DMS114 treated with DMSO at 0.1 percent for 48 hours (cell line): ENCODE results near the gene ZNF341.
"Not testable (repeated sequence)": the region's sequence is repeated elsewhere in the genome, so short reads cannot be mapped to it uniquely, and the experiment has no call there.

Source experiments
- DNase-seq: peaks from one replicate; lab custom pipeline; 2025; ENCODE audit not compliant: unreplicated experiment; lab: John Stamatoyannopoulos, UW

The ZNF341 gene

DNA sequence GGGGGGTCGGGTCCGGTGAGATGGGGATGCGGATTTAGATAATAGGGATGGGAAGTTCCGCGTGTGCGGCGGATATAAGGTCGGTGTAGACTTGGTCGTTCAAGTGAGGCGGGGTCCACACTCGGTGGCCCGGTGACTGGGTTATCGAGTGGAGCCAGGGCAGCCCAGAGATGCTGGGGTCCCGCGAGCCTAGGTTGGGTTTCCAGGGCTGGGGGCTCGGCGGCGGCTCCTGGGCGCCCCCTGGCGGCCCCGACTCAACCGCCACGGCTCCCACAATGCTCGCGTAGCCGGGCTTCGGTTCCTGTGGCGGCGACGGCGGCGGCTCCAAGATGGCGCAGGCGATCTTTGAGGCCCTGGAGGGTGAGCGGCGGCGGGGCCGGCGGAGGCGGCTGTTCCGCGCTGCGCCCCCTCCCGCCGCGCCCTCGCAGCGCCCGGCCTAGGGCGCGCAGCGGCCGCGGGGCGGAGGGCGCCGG, at the start of gene ZNF341:
ZNF341 (plus strand) TSS at position 304 of the 473 bp plus-strand sequence; CDS start at position 330, 26 bp downstream.
- peak; percentile 59 for DNase-seq

DNA sequence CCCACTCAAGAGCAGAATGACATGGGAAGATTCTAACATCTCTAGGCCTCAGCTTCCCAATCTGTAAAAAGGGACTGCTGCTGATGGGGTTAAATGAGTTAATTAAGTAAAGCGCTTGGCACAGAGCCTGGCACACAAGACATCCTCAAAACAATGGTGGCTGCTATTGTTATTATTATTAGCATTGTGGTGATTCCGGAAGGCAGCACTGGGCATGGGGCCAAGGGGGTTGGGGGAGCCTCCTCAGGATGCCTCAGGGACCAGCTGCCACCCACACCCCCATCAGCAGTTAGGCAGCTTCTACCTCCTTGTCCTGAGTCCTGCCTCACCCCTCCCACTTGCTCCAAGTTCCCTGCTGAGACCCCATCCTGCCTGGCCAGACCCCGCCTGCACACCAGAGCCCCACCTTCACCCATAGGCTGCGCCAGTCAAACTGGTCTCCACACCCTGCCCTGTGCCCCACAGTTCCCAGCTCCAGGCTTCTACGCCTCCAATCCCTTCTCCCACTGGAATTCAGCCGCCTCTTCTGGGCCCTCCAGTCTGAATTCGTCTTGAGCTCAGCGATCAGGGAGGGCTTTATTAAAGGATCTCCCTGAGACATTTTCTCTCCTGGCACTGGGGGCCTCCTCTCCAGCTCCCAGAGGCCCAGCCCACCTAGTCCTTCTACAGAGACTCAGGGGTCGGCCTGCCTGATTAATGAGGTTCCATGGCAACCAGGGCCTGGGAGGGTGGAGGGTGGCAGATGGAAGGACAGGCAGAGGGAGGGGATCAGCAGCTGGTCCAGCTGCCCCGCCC, 47.1 kb upstream of the ZNF341 start:
- no peak for DNase-seq

DNA sequence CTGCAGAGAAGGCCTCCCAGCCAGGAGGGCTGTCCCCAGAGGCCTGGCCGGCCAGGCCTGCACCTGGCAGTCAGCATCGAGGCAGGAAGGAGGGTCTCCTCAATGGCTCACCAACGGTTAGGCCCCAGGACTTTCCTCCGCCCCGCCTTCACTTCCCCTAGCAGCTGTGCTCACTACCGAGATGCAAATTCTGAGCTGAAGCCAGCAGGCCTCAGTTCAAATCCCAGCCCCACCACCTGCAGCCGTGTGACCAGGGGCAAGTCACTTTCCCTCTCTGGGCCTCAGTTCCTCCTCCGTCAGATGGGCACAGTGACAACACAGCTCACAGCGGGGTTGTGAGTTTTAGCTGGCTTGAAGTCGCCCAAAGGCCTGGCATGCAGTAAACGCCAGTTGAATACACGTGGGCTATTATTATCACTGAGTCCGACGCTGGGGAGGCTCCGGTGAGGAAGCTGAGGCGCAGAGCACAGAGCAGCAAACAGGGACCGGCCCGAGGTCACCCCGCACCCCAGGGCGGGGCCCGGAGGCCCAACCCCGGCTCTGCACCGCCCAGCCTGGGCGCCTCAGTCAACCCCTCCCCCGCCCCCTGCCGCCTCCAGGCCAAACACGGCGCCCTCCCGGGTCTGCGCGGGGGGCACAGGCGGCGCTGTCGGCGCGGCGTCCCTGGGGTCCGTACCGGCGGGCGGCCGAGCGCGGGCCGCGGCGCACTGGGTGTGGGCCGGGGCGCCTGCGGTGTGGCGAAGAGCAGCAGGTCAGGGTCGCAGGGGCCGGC, 46.3 kb upstream of the ZNF341 start:
- no peak for DNase-seq

DNA sequence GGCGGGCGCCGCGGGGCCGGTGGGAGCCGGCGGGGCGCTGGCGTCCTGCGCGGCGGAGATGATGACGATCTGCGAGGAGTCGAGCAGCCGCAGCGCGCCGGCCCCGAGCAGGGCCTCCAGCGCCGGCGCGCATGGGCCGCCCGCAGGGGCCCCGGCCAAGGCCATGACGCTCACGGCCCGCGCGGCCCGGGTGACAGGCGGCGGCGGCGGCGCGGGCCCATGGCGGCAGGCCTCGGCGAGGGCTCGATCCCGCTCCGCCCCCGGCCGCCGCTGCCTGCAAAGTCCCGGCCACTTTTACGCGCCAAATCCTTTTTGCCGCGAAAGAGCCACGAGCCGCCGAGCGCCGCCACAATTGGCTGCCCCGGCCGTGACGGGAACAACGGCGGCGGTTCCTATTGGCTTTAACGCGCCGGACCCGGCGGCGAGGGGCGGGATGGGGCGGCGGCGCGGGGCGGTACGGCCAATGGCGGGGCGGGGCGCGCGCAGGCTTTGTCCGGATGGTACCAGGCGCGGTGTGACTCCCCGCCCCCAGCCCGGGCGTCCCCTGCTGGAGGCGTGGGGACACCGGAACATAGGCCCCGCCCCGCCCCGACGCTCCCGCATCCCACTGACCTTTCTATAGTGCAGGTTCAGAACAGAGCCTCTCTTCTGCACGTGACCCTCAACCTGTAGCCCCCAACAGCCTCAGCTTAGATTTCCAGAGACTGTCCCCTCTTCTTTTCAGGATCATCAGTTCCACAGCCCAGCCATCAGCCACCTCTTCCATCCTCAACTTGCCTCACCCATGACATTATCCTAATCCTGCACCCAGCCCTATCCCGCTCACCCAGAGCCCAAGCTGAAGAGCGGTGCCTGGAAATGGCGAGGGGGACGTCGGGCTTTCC, 45.5 kb upstream of the ZNF341 start, which contains the start of gene E2F1:
E2F1 (minus strand) TSS at position 286 of the 884 bp plus-strand sequence; CDS start at position 165, 121 bp downstream.
- DNase-seq, result peak; percentile 84

DNA sequence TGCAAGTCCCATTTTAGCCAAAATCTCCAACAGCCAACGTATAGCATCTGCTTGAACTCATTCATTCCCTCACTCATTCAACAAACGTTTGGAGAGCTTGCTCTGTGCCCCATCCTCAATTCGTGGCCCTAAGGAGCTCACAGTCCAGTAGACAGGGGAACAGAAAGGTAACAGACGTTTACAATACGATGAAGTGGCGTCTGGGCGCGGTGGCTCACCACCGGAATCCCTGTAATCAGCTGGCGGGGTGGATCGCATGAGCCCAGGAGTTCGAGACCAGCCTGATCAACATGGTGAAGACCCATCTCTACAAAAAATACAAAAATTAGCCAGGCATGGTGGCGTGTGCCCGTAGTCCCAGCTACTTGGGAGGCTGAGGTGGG, 44.8 kb upstream of the ZNF341 start:
- no peak for DNase-seq

DNA sequence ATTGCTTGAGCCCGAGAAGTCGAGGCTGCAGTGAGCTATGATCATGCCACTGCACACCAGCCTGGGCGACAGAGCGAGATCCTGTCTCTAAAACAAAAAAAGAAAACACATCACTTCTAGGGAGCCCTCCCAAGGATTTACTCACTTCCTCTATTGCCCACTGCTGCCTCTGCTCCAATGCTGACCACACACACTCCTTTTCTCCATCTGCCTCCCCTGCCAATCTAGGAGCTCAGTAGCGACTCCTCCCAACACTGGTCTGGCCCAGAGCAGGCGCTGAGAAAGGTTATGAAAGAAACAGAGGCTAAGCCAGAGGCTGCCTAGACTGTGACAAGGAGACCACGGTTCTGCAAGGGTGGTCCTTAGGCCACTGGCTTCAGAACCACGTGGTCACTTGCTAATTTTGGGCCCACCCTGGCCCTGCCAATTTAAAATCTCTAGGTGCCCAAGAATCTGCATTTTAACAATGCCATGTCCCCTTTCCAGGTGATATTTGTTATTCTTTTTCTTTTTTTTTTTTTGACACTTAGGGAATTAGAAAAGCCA, 44.4 kb upstream of the ZNF341 start:
- DNase-seq, result no peak

DNA sequence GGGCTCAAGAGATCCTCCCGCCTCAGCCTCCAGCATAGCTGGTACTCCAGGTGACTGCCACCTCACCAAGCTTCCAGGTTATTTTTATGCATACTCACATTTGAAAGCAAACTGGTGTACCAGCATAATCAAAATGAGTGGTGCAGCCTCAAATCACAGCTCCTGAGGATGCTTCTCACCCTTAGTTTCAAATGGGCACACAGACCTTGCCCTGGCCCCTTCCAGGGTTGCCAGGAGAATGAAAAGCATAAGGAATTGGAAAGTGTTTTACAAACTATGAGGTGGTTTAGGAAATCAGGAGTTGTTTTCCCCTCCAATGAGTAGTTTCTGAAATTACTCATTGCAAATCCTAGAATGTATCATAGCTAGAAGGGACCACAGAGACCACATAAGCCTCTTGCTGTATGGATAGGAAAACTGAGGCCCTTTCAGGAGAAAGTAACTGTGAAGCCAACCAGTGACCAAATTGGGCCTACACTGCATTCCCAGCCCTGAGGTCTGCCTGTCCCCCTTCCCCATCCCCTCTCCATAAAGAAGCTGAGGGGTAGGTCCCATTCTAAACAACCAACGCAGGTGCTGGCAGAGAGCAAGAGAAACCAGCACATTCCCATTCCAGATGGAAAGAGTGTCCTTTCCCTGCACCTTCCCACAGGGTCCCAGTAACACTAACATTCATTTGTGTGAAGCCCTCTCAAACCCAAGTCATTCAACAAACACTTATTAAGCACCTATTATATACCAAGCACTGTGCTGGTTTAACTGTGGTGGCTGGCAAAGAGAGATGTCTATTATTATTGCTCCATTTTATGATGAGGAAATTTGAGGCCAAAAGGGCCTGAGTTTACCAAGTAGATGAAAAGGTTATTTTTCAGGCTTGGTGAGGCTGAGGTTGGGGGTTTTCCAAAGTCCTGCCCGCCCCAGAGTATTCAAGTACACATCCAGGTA, 43.5 kb upstream of the ZNF341 start:
- no peak for DNase-seq

DNA sequence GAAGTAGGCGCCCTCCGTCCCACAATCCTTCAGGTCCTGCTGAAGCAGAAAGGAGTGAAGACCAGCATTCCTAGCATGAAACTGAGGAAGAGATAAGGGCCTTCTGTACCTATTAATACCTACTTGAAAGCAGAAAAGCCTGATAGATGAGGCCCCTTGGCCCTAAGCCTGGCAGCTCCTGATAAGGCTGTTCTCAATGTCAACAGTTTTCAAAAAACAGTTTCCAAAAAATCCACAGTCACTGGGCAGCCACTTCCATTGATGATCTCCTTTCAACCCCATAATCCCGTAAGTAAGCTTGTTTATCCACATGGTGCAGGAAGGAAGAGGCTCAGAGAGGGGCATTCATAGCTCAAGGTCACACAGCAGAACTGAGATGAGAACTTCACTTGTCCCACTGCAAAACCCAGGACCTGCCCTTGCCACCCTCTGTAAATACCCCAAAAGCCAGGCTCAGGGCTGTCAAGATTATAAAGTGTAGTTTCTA, 42.8 kb upstream of the ZNF341 start:
- no peak for DNase-seq

DNA sequence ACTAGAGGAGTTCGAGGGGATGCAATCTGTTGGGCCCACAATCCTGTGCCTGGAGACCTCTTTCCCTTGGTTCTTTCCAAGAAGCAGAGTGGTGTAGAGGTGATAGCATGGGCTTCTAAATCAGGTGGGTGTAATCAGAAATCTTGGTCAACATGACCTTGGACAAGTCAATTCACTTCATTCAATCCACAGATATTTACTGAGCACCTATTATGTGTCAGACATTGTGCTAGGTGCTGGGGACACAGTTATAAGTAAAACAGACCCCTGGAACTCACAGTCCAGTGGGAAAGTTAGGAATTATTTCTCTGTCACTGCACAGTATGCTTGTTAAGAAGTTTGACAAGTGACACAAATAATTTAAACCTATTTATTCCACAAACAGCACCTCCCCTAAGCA, 42.3 kb upstream of the ZNF341 start:
- DNase-seq, result no peak

DNA sequence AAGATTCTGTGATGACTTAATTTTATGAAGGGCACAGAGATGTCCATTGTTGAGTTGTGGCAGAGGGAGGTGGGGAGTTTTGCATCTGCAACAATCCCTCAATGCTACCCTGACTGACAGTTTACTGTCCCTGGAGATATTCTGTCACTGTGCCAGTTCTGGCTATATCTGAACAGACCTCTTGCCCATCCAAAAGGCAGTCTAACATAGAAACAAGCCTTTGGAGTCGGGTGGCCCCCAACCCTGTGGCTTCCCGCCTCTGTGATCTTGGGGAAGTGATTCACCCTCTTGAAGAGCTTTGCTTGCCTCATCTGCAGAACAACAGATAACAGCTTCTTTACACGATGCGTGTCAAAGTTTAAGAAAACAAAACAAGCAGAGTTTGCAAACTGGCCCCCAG, 41.8 kb upstream of the ZNF341 start:
- DNase-seq, result no peak

DNA sequence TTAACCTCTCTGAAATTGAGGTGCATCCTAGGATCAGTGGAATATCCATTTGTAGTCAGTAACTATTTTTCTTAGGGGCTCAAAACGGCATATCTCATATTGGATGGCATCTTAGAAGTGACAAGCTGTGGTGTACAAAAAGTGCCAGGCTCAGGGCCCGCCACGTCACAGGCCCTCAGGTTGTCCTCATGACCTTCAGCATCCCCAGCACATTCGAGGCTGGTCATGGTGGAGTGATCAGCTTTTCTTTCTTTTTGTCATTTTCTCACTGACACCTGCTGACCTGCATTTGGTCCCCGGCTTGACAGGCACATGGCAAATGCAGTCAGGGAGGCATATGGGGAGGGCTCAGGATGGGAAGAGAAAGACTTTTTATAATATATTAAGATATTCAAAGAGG, 38.5 kb upstream of the ZNF341 start:
- no peak for DNase-seq

DNA sequence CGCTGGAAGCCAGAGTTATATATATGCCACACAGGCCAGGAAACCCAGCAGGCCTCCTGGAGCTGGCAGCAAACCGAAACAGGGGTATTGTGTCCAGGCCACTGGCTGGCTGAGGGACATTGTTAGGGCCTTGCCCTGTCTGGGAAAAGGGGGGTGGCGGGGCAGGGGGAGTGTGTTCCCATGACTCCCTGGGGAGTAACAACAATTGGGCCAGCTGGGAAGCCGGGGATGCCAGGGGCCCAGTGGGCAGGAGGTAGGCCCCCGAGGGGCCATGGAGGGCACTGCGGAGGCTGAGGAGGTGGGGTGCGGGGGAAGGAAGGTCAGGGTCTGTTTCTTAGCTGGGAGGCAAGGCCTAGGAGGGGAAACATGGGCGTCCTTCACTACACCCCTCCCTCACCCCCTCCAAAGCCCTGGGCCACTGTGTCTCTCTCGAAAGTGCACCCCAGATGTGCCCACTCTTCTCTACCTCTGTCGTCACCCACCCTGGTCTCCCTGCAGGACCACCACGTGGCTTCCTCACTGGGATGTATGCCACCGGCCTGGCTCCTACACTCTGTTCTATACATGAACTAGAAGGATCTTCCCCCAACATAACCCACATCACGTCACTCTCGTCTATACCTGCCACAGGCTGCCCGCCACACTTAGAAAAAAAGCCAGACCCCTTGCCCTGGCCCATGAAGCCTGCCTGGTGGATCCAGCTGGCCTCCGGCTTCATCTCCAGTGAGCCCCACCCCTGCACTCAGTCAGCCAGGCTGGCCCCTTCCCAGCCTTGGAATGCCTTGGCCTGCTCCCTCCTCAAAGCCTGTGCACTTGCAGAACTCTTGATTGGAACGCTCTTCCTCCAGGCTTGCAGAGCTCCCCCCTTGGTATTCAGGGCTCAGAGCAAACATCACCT, 37.8 kb upstream of the ZNF341 start:
- no peak for DNase-seq

DNA sequence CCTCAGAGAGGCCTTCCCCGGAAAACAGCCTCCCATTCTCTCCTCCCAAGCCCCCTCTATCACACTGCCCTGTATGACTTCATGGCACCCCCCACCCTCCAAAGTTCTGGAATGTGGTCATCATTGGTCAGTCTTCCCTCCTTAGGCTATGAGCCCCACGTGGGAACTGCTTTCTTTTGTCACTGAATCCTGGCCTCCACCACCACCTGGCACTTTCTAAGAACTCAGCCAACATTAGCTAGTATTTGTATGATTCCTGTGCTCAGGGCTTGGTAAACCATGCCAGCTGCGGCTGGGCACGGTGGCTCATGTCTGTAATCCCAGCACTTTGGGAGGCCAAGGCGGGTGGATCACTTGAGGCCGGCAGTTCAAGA, 37.2 kb upstream of the ZNF341 start:
- no peak for DNase-seq

DNA sequence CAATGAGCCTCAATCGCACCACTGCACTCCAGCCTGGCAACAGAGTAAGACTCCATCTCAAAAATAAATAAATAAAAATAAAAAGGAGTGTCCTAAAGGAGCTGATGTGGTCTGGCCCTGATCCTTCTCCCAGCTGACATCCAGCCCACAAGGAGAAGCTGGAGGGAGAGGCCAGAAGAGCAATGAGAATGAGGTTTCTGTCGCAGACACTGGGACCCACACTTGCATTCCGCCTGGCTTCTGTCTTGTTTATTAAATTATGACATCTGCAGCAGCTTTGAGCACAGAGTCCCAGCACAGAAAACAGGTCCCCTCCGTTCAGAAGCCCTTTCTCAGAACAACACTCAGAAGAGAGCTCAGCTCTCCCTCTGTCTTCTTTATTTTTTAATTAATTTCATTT, 35.3 kb upstream of the ZNF341 start:
- no peak for DNase-seq

DNA sequence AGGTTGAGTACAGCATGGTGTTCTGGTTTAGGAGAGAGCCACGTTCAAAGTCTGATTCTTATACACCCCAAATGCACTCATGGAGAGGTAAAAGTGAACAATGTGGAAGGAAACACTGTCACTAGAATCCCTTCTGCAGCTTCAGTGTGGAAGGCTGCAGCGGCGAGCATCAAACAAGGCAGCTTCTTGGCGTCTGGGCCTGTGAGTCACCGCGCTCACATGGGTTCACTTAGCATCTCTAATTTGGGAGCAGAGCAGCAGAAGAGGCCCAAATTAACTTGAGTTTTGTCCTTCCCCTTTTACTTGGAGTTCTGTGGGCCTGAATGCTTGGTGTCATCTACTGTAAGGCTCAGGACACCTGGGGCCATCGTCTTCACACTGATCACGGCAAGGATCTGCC, 34.7 kb upstream of the ZNF341 start:
- DNase-seq, result no peak

DNA sequence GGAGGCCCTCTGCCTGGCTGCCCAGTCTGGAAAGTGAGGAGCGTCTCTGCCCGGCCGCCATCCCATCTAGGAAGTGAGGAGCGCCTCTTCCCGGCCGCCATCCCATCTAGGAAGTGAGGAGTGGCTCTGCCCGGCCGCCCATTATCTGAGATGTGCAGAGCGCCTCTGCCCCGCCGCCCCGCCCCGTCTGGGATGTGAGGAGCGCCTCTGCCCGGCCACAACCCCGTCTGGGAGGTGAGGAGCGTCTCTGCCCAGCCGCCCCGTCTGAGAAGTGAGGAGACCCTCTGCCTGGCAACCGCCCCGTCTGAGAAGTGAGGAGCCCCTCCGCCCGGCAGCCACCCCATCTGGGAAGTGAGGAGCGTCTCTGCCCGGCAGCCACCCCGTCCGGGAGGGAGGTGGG, 32.8 kb upstream of the ZNF341 start:
- DNase-seq, result not testable (repeated sequence)

DNA sequence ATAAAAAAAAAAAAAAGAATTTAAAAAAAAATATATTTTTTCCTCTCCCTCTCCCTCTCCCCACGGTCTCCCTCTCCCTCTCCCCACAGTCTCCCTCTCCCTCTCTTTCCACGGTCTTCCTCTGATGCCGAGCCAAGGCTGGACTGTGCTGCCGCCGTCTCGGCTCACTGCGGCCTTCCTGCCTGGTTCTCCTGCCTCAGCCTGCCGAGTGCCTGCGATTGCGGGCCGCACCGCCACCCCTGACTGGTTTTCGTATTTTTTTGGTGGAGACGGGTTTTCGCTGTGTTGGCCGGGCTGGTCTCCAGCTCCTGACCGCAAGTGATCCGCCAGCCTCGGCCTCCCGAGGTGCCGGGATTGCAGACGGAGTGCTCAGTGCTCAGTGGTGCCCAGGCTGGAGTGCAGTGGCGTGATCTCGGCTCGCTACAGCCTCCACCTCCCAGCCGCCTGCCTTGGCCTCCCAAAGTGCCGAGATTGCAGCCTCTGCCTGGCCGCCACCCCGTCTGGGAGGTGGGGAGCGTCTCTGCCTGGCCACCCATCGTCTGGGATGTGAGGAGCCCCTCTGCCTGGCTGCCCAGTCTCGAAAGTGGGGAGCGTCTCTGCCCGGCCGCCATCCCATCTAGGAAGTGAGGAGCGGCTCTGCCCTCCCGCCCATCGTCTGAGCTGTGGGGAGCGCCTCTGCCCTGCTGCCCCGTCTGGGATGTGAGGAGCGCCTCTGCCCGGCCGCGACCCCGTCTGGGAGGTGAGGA, 30.9 kb upstream of the ZNF341 start:
- not testable (repeated sequence) for DNase-seq
